Fibroblast of skin of scalp (primary cell): ENCODE data around the gene ZNF785.
"Not testable (repeated sequence)": the region's sequence is repeated elsewhere in the genome, so short reads cannot be mapped to it uniquely, and the experiment has no call there.

Experiments
- DNase-seq: peaks from one replicate; pipeline ENCODE4 v3.0.0-alpha.2; 2013

ZNF785 gene

DNA sequence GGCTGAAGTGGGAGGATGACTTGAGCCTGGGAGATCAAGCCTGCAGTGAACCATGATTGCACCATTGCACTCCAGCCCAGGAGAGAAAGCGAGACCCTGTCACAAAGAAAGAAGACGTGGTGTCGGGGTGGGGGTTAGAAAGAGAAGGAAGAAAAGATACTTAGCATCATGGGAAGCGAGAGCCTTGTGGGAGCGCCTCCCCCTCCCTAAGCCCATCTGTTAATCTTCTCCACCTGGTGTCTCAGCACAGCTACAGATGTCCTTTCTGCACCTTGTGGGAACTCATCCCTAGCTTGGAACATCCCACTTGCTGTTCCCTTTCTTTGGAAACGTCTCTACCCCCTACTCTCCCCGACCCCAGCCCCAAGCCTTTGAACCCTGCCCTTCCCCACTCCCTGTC, 20.0 kb downstream of the ZNF785 start:
- no peak for DNase-seq

DNA sequence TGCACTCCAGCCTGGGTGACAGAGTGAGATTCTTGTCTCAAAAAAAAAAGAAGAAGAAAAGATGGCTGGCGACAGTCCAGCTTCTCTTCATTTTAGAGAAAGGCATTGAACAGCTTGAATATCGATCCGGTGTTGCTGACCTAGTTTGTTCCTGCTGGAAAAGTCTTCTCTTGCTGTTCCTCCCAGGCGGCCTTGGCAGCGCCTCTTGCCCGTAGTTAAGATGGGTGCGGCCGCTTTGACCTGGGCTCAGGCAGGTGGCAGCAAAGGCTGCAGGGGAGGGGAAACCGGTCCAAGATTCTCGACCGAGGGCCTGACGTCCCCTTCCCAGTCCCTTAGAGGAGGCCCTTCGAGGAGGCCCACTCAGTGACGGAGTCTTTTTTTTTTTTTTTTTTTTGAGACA, 23.5 kb downstream of the ZNF785 start:
- DNase-seq, result no peak

DNA sequence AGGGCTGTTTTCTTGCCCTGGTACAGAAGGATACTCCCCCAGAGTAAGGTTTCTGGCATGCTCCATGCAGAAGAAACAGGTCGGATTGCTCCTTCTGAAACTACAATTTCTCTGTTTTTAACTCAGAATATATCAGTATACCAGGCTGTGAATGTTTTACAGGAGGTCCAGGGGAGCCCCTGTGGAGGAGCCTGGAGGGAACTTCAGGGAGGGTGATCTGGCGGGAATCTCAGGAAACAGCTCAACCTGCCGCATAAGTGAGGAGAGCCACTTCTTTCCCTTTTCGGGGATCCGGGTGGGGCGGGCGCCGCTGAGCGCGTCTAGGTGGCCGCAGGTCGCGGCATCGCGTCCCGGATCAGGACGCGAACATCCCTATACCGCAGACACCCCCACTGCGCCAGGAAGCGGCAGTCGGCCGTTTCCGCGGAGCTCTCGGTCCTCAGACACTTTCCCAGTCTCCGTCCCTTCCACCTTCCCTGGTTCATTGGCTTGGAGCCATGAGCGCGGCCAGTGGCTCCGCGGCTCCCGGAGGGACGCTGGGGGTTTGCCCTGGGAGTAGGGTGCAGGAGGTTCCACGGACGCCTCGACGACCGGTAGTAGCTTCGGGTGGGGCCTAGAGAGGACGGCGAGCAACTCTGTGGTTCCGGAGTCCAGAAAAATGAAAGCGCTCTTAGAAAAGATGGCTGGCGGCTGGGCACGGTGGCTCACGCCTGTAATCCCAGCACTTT, 24.2 kb downstream of the ZNF785 start:
- DNase-seq, result no peak

DNA sequence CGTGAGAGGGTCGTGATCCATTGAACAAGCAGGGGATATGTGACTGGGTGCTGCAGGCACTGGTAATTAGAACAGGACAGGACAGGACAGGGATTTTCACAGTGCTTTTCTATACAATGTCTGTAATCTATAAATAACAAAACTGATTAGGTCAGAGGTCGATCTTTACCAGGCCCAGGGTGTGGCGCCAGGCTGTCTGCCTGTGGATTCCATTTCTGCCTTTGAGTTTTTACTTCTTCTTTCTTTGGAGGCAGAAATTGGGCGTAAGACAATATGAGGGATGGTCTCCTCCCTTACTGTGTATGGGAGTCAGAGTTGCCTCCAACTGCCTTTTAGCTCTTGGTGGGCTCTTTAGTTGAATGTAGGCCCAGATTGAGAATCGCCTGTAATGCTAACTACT, 25.8 kb downstream of the ZNF785 start:
- DNase-seq, result no peak

DNA sequence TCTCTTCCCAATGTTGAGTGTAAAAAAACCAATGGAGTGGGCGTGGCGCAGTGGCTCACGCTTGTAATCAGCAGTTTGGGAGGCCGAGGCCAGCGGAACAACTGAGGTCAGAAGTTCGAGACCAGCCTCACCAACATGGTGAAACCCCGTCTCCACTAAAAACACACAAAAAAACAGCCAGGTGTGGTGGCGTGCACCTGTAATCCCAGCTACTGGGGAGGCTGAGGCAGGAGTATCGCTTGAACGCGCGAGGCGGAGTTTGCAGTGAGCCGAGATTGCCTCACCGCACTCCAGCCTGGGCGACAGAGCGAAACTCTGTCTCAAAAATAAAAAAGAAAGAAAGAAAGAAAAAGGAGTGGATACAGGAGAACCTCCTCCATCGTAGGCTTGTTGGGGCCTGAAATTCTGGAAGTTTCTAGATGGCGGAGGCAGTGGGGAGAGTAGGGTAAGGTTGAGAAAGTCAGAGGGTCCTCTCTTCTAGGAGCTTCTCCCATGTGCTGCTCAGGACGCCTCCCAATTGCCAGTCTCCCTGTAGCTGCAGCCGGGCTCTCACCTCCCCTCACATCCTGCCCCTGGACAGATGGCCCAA, 26.6 kb downstream of the ZNF785 start:
- no peak for DNase-seq

DNA sequence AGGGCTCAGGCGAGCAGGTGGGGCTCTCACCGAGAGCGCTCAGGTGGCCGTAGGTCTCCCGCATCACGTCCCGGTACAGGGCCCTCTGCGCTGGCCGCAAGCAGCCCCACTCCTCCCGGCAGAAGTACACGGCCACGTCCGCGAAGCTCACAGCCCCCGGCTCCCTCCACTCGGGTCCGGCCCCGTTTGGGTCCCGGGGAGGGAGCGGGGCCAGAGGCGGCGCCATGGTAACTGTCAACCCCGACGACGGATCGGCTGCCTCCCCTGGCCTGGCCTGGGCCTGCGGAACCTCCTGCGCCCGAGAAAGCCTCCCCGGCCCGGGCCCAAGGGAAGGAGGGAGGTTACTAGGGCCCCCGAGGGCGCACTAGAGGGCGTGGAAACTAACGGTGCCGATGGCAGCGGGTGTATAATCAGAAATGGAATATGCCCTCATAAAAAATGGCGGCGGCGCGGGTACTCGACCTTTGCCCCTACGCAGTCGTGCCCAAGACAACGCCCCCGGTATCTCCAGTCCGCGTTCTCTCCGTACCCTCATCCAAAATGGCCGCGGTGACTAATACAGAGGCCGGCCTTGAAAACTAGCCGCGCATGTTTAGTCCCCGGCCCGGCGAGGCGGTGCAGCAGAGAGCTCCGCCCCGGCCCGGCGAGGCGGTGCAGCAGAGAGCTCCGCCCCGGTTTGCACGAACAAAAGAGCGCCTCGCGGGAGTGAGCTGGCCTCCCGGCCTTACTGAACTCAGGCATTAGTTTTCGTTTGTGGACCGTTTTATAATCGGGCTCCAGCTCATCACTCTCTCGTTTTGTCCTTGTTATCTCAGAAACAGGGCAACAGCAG, 27.3 kb downstream of the ZNF785 start, which contains the start of gene ZNF764:
ZNF764 (minus strand) TSS at position 418 of the 832 bp plus-strand sequence; CDS start at position 226, 192 bp downstream.
- peak; percentile 99 for DNase-seq

DNA sequence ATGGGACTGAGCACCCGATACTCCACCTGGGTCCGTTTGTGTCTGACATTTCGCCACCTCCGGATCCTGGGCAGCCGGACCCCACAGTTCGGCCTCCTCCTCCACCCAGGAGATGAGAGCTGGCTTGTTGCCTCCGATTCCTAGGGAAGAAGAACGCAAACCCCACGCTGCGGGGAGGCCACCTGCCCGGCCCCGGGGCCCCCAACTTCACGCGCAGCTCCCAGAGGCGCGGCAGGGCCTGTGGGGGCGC, 27.9 kb downstream of the ZNF785 start:
- no peak for DNase-seq

DNA sequence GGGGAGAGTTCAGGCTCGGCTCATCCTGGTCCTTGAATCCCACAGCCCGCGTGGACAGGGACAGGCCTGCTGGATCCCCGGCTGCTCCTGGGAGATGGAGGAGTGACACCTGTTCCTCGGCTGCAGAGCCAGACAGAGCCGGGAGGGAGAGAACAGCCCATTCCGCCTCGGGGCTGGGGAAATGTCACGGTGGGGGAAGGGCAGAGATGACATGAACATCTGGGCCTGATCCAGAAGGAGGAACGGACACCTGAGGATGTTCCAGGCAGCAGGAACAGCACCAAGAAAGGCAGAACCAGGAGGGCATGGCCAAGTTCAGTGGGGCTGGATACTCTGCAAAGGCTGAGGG, 29.4 kb downstream of the ZNF785 start:
- no peak for DNase-seq

DNA sequence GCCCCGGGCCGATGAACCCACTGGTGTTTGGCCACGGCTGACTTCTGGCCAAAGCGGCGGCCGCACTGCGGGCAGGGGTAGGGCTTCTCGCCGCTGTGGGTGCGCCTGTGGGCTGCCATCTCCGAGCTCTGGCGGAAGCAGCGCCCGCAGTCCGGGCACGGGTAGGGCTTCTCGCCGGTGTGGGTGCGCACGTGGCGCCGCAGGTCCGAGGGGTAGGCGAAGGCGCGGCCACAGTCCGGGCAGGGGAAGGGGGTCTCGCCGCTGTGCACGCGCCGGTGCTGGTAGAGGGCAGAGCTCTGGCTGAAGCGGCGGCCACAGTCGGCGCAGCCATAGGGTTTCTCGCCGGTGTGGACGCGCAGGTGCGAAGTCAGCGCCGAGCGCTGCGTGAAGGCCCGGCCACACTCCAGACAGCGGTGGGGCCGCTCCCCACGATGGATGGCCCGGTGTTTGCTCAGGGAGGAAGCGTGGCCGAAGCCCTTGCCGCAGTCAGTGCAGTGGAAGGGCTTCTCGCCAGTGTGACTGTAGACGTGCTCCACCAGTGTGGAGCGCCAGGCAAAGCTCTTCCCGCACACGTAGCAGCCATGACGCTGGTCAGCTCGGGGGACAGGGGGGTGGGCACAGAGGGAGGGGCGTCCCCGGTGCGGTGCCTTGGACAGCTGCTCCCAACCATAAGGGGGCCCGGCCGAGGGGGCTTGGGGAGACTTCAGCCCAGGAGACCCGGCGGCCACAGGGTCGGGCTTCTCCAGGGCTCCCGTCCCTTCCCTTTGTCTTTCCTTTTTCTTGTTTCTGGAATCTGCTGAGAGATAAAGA, 30.0 kb downstream of the ZNF785 start:
- no peak for DNase-seq

DNA sequence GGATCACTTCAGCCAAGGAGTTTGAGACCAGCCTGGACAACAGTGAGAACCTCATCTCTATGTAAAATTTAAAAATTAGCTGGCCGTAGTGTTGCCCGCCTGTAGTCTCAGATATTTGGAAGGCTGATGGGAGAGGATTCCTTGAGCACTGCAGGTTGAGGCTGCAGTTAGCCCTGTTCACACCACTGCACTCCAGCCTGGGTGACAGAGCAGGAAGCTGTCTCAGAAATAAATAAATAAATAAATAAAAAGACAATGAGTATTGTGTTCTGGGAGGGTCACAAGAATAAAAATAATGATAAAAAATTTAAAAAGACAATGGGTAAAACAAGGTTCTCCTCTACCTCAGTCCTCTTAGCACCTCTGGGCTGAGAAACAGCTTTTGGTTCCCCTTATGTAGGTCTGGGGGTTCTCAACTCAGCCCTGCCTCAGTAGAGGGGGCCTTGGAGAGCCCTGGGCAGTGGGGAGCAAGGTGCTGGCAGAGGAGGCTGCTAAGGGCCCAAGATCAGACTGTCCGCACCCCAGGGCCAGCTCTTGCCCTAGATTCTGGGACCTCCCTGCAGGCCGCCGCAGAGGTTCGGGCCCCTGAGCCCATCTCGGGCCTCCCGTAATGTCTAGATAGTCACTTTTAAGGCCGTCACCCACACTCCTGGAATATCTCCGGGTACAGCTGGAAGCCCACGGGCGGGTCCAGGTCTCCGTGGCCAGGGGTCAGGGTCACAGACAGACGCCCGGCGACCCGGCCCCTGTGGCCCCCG, 30.8 kb downstream of the ZNF785 start:
- no peak for DNase-seq

DNA sequence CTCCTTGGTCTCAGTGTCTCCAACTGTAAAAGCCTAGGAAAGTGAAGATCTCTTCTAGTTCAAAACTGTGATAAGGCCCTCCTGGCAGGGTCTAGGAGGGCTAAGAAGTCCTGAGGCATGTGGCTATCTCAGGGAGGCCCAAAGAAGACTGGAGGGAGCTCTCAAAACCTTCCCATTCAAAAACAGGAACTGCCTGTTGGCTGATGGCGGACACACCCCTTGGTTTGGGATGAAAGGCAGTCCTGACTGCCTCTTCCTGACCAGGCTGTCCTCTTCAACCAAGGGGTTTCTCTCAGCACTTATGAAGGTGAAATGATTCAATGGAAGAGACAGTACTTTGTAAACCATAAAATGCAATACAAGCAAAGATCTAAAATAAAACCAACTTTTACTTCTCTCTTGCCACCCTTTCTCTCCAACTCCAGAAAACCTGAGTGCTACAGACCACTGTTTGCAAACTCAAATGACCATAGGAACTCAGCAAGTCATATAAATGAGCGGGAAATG, 32.1 kb downstream of the ZNF785 start:
- no peak for DNase-seq

DNA sequence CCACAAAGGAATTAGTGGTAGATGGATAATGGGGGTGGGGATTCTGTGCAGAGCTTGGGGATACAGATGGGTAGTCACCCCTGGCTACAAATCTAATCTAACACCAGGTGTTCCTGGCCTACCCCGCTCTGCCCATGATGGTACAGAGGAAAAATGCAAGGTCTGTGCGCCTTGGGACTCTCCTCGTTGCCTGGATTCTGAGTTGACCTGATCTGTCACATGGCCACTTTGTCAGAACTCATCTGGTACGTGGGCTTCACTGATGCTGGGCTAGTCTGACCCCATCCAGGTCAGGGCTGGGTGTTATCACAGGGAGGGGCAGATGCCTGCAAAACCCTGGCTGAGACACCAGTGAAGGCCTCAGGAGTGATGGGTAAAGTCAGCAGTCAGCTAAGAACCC, 32.5 kb downstream of the ZNF785 start:
- DNase-seq, result no peak

DNA sequence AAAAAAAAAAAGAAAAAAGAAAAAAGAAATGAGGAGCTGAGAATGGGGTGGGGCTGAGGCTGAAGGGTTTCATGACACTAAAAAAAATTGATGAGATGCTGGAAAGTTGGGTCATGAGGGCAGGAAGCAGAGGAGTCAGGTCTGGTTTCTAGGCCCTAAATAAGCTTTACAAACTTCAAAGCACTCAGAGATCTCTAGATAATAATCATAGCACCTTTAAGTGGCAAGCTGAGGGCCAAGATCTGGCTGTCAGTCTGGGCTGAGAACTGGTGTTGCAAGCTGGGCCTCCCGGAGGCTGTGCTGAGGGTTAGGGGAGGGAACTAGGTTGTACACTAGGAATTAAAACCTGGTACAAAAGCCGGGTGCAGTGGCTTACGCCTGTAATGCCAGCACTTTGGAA, 33.7 kb downstream of the ZNF785 start:
- DNase-seq, result no peak

DNA sequence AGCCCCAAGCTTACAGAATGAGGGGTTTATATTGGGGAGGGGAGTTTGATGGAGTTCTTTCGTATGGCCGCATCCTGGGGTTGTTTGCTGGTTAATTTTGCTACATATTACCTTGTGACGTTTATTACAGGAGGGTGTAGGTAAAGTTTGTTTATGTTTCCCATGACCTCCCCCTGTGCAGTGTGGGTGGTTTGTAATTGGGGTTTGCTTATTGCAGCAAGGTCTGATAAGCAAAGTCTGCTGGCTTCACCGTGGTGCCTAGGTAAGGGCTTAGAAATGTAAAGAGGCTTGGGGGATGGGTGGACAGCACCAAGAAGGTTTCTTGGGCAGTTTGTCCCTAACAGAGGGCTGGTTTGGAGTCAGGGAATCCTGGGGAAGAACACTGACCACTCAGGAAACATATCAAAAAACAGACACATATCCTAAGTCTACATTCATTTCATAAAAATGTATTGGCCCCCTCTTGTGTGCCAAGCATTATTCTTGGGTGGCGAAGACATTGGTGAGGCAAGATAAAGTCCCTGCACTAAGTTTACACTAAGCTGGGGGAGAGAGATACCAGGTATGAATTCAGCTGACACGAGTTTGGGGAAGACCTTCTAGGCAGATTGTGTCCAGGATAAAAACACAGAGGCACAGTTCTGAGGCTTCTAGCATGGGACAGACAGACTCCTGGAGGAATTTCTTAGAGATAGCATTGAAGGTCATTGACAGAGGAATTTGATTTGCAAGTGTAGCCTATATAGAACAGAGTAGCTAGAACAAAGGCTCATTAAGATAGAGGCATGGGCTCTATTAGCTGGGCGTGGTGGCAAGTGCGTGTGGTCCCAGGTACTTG, 36.9 kb downstream of the ZNF785 start:
- no peak for DNase-seq

DNA sequence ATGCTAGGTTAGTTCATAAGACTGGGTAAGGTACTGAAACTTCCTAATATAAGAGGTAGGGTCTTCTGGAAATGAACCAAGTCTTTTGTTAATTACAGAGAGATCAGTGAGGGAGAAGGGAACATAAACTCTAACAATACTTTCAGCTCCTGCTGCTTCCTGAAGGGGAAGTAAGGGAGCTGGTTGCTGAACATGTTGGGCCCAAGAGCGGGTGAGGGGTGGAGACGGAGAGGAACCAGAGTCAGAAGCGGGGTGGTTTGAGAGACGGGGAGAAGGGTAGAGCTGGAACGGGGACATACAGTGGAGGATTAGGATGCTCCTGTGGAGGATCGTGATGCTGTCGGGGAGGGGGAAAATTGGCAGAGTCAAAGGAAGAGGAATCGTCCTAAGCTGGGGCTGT, 39.4 kb downstream of the ZNF785 start:
- DNase-seq, result no peak

DNA sequence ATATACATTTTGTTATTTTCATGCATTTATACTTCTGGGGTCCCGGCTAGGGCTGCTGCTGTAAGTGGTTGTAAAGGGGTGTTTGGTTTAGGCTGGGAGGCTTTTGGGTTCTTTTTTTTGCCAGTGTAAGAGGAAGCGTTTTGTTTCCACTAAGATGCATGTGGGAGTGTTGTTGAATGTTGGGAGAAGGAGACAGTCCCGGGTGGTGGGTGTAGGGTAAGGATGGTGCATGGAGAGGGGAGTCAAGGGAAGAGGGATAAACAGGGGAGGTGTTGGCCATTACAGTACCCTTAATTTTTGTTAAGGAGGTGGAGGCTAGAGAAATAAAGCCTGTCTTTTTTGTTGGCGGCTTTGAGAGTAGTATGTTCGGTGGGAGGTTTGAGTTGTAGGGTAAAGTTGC, 42.4 kb downstream of the ZNF785 start:
- no peak for DNase-seq

DNA sequence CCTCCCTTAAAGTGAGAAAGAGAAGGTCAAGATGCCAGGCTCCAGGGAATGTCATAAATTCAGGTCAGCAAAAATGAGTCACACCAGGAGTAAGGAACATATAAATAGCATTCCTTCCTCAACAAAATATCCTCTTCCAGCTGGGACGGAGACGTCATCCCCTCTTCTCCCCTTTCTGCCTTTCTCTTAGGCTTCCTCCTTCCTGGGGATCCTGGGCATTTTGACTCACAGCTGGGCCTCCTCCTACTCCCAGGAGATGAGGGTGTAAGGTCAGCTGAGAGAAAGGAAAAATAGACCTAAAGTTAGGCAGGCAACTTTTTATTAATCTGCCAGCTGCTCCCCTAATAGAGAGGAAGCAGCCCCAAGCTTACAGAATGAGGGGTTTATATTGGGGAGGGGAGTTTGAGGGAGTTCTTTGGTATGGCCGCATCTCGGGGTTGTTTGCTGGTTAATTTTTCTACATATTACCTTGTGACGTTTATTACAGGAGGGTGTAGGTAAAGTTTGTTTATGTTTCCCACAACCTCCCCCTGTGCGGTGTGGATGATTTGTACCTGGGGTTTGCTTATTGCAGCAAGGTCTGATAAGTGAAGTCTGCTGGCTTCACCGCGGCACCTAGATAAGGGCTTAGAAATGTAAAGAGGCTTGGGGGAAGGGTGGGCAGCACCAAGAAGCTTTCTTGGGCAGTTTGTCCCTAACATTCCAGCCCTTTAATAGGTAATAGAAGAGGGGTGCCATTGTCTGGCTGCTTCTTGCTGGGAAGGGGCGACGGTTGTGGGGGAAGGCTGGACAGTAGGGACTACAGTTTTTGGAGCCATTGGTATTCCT, 43.8 kb downstream of the ZNF785 start:
- DNase-seq, result peak; percentile 57

DNA sequence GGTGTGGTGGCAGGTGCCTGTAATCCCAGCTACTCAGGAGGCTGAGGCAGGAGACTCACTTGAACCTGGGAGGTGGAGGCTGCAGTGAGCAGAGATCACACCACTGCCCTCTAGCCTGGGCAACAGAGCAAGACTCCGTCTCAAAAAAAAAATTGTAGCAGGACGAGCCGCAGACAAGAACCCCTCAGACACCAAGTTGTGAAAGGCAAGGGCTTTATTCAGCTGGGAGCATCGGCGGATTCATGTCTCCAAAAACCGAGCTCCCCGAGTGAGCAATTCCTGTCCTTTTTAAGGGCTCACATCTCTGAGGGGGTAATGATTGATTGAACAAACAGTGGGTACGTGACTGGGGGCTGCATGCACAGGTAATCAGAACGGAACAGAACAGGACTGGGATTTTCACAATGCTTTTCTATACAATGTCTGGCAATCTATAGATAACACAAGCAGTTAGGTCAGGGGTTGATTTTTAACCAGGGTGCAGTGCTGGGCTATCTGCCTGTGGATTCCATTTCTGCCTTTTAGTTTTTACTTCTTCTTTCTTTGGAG, 44.5 kb downstream of the ZNF785 start:
- not testable (repeated sequence) for DNase-seq

DNA sequence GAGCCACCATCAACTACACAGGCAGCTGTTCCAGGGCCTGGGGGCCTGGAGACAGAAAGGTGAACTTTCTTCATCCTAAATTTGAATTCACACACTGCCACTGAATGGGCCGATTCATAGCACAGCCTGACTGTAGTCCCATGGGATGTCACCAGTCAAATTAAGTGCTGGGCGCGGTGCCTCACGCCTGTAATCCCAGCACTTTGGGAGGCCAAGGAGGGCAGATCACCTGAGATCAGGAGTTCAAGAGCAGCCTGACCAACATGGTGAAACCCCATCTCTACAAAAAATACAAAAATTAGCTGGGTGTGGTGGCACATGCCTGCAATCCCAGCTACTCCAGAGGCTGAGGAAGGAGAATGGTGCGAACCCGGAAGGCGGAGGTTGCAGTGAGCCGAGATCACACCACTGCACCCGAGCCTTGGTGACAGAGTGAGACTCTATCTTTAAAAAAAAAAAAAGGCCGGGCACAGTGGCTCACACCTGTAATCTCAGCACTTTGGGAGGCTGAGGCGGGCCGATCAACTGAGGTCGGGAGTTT, 45.4 kb downstream of the ZNF785 start:
- not testable (repeated sequence) for DNase-seq
